HepG2 (cell line): ENCODE measurements around the gene NSF. TPM values are rescaled to one million over a fixed set of nuclear protein-coding genes. Genes with fewer than 3 reads are reported as not detected.

Source experiments
- ELK4 ChIP-seq: sonication (generic); formaldehyde crosslinking; IDR thresholded peaks from 2 replicates; pipeline ENCODE4 v1.9.0; 2021; ENCODE audit warnings: missing genetic modification reagents, borderline replicate concordance
- GZF1 ChIP-seq: sonication (generic); formaldehyde crosslinking; IDR thresholded peaks from 2 replicates; pipeline ENCODE4 v1.5.1; 2020; ENCODE audit warnings: mild to moderate bottlenecking, missing genetic modification reagents
- KIAA2018 ChIP-seq: sonication (generic); formaldehyde crosslinking; IDR thresholded peaks from 2 replicates; pipeline ENCODE4 v1.5.0; 2020; ENCODE audit warnings: mild to moderate bottlenecking, missing genetic modification reagents, borderline replicate concordance
- RBAK ChIP-seq: sonication (generic); formaldehyde crosslinking; IDR thresholded peaks from 2 replicates; pipeline ENCODE4 v1.5.1; 2020; ENCODE audit warnings: mild to moderate bottlenecking, missing genetic modification reagents
- RBFOX2 ChIP-seq: fragments of 200-400 bp; formaldehyde crosslinking; IDR thresholded peaks from 2 replicates; pipeline ENCODE4 v1.6.1; 2017; ENCODE audit warnings: low read depth, mild to moderate bottlenecking, low read length
- ZNF276 ChIP-seq: sonication (generic); formaldehyde crosslinking; IDR thresholded peaks from 2 replicates; pipeline ENCODE4 v1.4.0; 2020; ENCODE audit warnings: mild to moderate bottlenecking, low read depth, missing genetic modification reagents
- ZNF44 ChIP-seq: sonication (generic); formaldehyde crosslinking; IDR thresholded peaks from 2 replicates; pipeline ENCODE4 v1.5.1; 2020; ENCODE audit warnings: mild to moderate bottlenecking, missing genetic modification reagents
- ZNF597 ChIP-seq: sonication (generic); formaldehyde crosslinking; IDR thresholded peaks from 2 replicates; pipeline ENCODE4 v1.5.0; 2020; ENCODE audit warnings: missing genetic modification reagents
- ZNF639 ChIP-seq: conservative IDR thresholded peaks from 2 replicates; pipeline ENCODE4 v1.6.1; 2018; ENCODE audit warnings: missing genetic modification reagents
- ZNF737 ChIP-seq: sonication (generic); formaldehyde crosslinking; IDR thresholded peaks from 2 replicates; pipeline ENCODE4 v1.5.0; 2020; ENCODE audit warnings: missing genetic modification reagents, mild to moderate bottlenecking, borderline replicate concordance
- ZNF878 ChIP-seq: sonication (generic); formaldehyde crosslinking; IDR thresholded peaks from 2 replicates; pipeline ENCODE4 v1.8.1; 2023; ENCODE audit warnings: mild to moderate bottlenecking, missing genetic modification reagents, moderate library complexity
- ZSCAN20 ChIP-seq: sonication (generic); formaldehyde crosslinking; IDR thresholded peaks from 2 replicates; pipeline ENCODE4 v1.4.0; 2020; ENCODE audit warnings: missing genetic modification reagents, mild to moderate bottlenecking, borderline replicate concordance
- ZSCAN29 ChIP-seq: sonication (generic); formaldehyde crosslinking; conservative IDR thresholded peaks from 2 replicates; pipeline ENCODE4 v1.4.0; 2020; ENCODE audit warnings: mild to moderate bottlenecking, missing genetic modification reagents
- polyA plus RNA-seq, 8 experiments: library from polyadenylated mRNA; depleted of rRNA in 3 of 8; stranded (reverse) in 7 of 8; unstranded in 1 of 8; fragments of >200 nt; fragmentation: Illumina TruSeq in 4 of 8; extraction: Trizol in 4 of 8; gene quantifications; 2 replicates each; pipeline versions ENCODE4 v1.2.1 to v1.2.3, GENCODE V29; 2011 to 2016; ENCODE audit warnings: low read depth in 4 of 8, missing spikeins in 1 of 8, mixed read lengths in 1 of 8; ENCODE audit not compliant: insufficient read depth in 1 of 8
- total RNA-seq, 5 experiments: library from RNA; depleted of rRNA; stranded (reverse); fragments of >200 nt; fragmentation: Illumina TruSeq; extraction: Trizol; gene quantifications; 2 replicates each; pipeline ENCODE4 v1.2.3, GENCODE V29; 2016; ENCODE audit warnings: low read depth in 1 of 5

Gene NSF
- total and polyA plus RNA-seq, 2 of the 13 experiments (the other 11 are each of a cell fraction or from before 2014, with no cell fraction given): 21.9 to 37.8 TPM

- TF ChIP-seq RBFOX2: peak; percentile 96
- TF ChIP-seq ZNF44 (CRISPR knock-in tag): 0 out of 2 replicates have a peak, but pooled peaks have one; percentile 34
- 0 out of 2 replicates have a peak, but pooled peaks have one; percentile 80 for TF ChIP-seq ZNF878 (CRISPR knock-in tag)
- TF ChIP-seq KIAA2018 (CRISPR knock-in tag): peak; percentile 80; the same call in 1 of the 2 replicates
- TF ChIP-seq ZSCAN20 (CRISPR knock-in tag): peak; percentile 84; the same call in 1 of the 2 replicates
- peak; percentile 19; the same call in 1 of the 2 replicates for TF ChIP-seq ZNF597 (CRISPR knock-in tag)
- peak; percentile 79; the same call in 1 of the 2 replicates for TF ChIP-seq GZF1 (CRISPR knock-in tag)
- no peak for TF ChIP-seq RBAK (CRISPR knock-in tag)
- TF ChIP-seq ZNF276 (CRISPR knock-in tag): peak; percentile 52; the same call in 1 of the 2 replicates
- no peak for TF ChIP-seq ZSCAN29 (CRISPR knock-in tag)
- 0 out of 2 replicates have a peak, but pooled peaks have one; percentile 41 for TF ChIP-seq ZNF639 (CRISPR knock-in tag)
- peak; percentile 80 for TF ChIP-seq ZNF737 (CRISPR knock-in tag)
- TF ChIP-seq ELK4 (CRISPR knock-in tag): 0 out of 2 replicates have a peak, but pooled peaks have one; percentile 65
Observed at GRCh38 chr17:46770818-46771560, 180.5 kb downstream of the NSF start (continued).
